GM19463 (cell line): ENCODE results near the gene PSME4.

Experiments used
- ATAC-seq: cut with Tn5 transposase; IDR thresholded peaks from one replicate; pipeline ENCODE4 v1.9.1; 2021; ENCODE audit warnings: mild to moderate bottlenecking, moderate library complexity; ENCODE audit not compliant: unreplicated experiment

The PSME4 gene

DNA sequence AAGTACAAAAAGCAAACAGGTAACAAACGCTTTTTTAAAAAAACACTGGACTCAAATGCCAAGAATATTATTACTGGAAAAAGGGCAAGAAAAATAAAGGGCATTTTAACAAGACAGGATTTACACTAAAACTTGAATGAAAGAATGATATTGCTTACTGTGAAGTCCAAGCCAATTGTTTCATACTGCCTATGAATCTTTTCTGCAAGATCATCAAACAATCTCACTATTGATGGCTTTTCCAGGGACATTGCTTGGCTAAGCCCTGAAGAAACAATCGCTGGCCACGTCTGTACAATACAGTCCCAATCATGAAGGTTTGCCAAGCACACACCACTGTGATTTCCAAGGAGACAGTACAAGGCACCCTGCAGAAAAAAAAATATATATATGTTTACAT is 69.6 kb downstream of the PSME4 start:
- ATAC-seq: no peak

DNA sequence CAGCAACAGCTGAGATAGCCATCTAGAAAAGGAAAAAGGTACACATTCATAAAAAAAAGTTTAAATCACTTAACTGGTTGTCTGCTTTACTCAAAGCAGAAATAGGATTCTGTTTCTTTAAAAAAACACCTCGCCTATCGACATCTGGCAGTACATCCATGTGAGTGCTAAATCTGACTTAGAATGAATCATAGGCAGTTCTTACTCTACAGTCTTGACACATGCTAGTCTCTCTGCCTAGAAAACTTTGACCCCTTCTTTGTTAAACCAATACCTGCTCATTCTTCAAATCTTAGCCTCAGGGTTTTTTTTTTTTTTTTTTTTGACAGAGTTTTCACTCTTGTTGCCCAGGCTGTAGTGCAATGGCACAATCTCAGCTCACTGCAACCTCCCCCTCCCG is 73.9 kb downstream of the PSME4 start:
- no peak for ATAC-seq

DNA sequence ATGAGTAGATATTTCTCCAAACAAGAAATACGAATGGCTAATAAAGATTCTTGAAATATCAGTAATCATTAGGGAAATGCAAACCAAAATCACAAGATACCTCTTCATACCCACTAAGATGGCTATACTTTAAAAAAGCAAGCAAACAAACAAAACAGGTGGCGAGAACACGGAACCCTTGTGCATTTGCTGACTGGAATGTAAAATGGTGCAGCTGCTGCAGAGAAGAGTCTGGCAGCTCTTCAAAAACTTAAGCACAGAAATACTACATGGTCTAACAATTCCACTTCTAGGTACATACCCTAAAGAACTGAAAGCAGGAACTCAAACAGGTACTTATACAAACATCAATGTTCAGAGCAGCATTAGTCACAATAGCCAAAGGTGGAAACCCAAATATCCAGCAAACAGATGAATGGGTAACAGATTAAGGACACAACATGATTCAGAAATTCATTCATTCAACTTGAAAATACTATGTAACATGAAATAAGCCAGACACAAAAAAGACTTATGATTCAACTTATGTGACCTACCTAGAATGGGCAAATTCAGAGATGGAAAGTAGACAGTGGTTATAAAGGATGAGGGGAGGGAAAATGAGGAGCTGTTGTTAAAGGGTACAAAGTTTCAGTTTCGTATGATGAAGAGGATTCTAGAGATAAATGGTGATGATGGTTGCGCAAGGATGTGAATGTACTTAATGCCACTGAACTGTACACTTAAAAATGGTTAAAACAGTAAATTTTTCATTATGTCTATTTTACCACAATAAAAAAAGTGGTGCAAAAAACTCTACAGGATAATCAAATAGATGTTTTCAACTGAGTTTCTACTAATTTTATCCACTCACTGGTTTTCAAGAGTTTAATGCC is 84.2 kb downstream of the PSME4 start:
- ATAC-seq: no peak

DNA sequence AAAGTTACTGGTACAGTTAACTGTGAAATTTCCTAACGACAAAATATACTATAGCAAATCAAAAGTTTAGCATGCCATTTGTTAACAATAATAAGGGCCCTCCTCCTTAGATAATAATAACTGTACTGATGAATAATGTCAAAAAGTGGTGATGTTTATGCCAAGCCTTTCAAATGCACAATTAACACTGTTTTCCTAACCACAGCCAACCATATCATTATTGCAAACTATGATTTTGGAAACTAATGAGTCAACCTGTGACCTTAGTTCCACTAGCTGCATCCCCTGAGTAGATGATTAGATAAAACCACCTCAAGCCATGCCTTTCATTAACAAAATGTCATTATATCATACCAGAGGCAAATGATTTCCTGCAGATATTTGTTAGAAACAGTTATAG is 85.9 kb downstream of the PSME4 start:
- no peak for ATAC-seq

DNA sequence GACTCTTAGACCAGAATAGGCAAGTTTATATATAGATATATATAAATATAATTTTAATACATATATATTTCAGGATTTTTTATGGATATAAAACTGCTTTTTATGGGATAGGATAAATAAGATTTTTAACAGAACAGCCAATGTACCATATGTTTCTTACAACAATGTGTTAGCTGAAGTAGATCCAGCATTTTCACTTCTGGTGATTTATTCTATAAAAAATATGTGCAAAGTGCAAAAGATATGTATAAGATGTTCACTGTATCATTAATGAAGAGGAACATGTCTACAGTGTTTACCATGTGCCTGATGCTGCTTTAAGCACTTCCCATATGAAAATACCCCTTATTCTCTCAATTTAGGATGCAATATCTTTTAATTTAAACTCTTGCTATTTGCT is 88.8 kb downstream of the PSME4 start:
- ATAC-seq: no peak

DNA sequence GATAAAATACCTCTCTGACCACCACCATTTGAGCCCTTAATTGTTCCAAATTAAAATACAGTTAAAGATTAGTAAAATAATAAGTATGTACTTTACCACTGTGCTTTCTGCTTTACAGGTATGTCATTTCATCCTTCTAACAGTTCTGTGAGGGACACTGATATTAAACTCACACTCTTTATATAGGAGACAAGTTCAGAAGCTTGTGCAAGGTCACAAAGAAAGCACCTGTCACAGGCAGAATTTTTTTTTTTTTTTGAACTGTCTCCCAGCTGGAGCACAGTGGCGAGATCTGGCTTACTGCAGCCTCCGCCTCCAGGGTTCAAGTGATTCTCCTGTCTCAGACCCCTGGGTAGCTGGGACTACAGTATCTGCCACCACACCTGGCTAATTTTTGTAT is 89.4 kb downstream of the PSME4 start:
- no peak for ATAC-seq

DNA sequence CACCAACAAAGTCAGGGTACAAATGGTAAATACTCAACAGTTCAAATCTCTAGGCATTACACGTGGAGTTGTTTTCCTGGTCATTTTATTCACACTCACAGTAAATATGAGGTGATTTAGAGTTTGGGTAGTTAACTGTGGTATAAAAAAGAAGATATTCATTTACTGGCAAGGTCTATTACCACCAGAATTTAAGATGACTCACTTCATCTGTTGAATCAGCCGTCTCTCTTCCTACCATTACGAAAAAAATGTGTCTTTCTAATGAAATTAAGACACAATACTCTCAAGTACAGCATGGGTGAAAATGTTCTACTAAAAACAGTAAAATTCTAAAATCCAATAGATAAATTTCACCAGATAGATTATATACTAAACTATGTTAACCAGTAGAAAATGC is 90.0 kb downstream of the PSME4 start:
- ATAC-seq: no peak

DNA sequence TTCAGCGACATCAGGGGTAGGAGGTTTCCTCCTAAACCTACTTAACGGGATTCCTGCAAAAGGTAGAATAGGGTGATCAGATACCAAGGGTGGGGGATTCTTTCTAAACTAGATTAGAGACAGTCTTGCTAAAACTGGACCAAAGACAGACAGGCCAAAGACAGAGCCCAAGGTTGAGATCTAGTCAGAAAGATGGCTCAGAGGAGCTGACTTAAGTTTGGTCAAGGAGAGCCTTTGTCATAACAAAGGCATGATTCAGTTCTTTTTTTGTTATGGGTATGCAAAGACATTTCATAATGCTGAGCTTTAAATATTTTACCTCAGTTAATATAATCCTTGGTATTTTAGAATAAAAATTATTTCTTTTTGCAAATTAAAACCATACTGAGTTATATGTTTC is 93.2 kb downstream of the PSME4 start:
- no peak for ATAC-seq

DNA sequence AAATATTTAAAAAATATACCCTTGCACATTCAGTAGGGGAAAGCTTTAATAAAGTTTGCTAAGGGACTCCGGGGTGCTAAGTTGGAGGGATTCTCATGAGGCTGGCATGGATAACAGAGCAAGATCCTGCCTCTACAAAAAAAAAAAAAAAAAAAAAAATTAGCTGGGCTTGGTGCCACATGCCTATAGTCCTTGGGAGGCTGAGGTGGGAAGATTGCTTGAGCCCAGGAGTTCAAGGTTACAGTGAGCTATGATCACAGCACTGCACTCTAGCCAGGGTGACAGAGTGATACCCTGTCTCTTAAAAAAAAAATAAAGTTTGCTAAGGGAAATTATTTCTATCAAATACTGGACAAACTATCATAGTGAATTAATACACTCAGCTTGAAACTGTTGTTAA is 93.7 kb downstream of the PSME4 start:
- ATAC-seq: no peak

DNA sequence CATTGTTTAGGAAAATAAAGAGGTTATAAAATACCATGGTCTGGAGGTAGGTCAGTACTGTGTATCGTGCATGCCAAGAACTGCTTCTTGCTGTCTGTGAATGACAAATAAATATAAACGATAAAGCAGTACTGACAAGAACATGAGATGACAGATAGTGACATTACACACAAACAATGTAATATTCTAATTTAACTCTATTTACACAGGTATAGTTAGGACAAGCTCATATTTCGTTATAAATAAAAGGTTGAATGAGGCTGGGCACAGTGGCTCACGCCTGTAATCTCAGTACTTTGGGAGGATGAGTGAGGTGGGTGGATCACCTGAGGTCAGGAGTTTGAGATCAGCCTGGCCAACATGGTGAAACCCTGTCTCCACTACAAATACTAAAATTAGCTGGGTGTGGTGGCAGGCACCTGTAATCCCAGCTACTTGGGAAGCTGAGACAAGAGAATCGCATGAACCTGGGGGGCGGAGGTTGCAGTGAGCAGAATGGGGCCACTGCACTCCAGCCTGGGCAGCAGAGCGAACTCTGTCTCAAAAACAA is 96.3 kb downstream of the PSME4 start:
- ATAC-seq: no peak

DNA sequence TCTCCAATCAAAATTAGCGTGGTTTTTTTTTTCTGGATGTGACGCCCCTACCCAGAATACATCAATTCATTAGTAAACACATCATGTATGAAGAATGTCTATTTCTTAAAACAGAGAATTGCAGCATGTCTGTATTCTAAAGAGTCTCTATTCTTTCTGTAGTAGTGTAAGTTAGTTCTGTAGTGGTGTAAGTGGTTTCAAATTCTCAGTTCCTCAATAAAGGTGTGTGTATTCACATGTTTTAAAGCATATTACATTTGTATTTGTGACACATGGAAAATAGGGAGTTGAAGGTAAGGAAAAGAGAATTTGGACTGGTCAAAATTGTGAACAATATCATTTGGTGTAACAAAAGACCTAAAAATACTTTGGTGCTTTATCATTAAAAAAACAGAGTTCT is 103.0 kb downstream of the PSME4 start:
- ATAC-seq: no peak

DNA sequence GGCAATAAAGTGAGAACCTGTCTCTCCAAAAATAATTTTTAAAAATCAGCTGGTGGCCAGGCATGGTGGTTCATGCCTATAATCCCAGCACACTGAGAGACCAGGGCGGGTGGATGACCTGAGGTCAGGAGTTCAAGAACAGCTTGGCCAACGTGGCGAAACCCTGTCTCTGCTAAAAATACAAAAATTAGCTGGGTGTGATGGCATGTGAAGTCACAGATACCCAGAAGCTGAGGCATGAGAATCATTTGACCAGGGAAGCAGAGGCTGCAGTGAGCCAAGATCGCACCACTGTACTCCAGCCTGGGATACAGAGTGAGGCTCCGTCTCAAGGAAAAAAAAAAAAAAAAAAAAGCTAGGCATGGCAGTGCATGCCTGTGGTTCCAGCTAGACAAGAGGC is 103.6 kb downstream of the PSME4 start:
- no peak for ATAC-seq

DNA sequence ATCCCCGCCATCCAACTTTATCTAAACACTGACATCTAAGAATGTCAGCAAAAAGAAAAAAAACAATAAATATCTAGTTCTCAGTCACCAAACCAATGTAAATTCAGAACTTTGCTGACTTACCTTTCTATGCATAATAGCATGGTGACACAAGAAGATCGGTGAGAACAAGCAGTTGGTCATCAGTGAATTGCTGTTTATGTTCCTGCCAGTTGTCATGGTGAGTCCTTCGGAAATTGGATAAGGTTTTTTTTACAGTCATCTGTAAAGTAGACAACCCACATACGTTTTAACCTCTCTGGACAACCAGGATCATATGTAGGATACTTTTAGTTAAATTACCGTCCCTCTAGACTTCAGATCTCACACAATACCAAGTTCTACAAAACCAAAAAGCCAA is 104.8 kb downstream of the PSME4 start:
- ATAC-seq: no peak

DNA sequence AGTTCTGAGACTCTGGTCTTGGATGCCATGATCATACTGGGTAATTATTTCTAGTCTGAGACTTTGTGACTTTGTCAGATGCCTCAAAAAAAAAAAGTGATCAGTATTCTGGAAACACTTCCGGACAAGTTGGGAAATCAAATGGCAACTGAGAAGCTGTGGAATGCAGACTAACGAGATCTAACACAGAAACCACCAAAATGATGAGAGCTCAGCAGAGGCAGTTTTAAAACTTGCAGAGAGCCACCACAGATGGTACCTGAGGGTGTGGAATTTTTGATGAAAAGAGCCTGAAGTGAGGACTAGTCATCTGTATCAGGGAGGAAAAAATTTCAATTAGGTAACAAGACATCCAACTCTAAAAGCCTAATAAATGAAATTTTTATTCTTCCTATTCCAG is 105.5 kb downstream of the PSME4 start:
- no peak for ATAC-seq

DNA sequence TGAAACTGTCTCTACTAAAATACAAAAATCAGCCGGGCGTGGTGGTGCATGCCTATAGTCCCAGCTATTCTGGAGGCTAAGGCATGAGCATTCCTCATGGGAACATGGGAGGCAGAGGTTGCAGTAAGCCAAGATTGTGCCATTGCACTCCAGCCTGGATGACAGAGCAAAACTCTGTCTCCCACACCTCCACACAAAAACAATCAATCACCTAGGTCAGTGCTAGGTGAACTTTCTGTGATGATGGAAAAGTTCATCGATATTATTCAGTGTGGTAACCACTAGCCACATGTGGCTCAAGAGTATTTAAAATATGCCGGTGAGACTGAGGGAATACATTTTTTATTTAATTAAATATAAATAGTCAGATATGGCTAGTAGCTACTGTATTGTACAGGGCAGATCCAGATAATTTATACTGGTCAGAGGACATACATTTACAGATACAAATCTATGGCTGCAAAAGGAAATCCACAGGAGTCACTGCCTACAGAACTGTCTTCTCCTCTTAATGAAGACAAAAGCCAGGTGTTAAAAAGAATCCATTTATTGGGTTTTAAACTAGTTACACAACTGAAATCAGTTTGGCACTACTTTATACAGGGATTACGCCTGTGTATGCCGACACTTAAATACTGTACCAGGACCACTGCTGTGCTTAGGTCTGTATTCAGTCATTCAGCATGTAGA is 107.1 kb downstream of the PSME4 start:
- no peak for ATAC-seq

DNA sequence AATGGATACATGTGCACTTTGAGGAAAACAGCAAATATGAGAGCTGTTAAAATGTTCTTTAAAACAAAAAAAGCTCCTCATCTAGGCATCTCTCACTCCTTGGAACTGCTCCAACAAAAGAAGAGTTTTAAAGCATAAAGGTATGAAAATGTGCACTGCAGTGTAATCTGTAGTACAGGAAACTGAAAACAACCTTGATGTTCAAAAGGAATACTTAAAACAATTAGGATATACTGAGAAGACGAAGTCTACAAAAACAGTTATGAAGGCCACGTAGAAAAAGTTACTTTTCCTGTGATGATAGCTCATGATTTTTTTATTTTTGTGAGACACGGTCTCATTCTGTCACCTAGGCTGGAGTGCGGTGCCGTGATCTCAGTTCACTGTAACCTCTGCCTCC is 109.0 kb downstream of the PSME4 start:
- ATAC-seq: no peak

DNA sequence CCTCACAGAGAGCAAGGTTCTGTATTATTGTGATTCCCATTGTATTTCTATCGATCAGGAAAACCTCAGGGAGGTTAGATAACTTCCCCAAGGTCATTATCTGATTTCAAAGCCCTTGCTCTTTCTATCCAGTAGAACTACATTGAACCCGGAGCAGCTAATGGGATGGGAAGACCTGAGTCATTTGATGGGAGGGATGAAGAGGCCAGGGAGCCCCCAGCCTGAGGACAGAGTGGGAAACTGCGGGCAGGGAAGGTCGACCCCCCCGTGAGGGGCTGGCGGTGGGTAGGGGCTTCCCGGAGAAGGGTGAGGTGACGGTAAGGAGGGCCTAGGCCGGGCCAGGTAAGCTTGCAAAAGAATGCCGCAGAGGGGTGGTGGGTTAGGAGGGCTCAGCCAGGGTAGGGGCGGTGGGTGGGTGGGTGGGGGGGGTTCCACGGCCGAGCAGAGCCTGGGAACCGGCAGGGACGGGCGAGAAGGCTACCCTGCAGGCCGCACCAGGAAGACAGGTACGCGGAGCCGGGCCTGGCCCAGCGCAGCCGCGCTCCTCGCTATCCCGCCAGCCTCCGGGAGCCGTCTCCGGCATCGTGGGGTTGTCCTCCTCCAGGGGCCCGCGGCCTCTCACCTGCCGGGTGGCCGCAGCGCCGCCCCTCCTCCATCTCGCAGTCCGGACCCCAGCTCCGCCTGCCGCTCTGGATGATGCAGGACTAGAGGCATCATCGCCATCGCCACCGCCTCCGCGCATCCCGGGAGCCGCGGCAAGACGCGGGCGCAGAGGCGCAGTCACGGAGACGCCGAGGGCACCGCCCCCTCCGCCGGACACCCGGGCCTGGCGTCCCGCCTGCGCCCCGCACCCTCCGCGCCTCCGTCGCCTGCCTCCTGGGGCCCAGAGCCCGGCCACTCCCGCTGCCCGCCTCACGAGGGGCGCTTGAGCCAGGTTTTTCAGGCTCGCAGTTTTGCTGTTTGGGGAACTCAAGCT is 111.3 kb downstream of the PSME4 start, which contains the start of gene GPR75:
Gene GPR75 (minus strand): TSS at position 762 of the 976 bp plus-strand sequence. CDS start 5,211 bp downstream, outside the sequence.
- no peak for ATAC-seq

DNA sequence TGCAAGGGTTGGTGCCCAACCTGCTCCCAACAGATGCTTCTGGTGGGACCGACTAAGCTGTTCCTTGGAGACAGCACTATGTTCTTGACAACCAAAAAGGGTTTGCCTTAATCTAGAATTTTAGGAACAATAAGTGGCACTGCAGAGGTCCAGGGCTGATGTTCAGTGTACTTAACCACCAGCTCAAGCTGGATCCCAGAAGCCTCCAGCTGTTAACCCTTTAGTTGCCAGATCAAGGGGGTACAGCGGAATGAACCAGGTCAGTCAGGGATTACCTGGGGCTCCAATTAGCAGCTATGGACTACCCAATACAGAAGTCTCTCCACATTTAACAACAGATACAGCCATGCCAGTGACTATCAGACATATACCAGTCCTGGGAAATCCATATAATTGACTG is 114.5 kb downstream of the PSME4 start:
- ATAC-seq: no peak

DNA sequence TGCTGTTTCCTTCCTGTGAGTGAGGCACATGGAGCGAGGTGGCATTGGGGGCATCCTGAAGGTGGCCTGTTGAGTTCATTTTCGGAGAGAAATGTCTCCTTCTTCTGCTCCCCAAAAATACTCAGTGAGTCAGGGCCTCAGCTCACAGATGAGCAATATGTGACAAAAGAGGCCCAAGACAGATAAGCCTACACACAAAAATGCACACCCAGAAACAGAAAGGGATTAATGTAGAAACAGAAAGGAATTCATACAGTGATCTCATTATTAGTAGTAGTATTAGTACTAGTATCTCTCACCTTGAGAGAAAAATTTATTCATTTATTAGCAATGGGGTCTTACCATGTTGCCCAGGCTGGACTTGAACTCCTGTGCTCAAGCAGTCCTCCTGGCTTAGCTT is 116.1 kb downstream of the PSME4 start:
- ATAC-seq: no peak

DNA sequence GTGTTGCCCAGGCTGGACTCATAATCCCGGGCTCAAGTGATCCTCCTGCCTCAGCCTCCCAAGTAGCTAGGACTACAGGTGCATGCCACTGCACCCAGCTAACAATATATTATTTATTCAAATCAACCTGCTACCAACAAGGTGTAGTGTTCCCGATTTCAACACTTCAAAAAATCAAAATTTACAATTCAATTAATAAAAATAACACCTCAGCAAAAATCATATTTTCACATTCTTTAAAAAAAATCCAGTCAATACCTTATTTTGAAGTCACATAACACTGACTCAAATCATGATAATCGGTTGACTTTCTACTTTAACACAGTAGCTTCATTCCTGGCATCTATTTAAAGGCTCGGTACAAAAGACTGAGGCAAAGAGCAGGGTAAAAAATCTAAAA is 118.3 kb downstream of the PSME4 start:
- no peak for ATAC-seq
